OCI-M2 (cell line): ENCODE results near the gene CCDC13.
A peak's percentile ranks its signal among the peaks of the same experiment; 100 is the strongest.

Experiments
- DNase-seq: peaks from one replicate; lab custom pipeline; 2025; ENCODE audit not compliant: unreplicated experiment; lab: John Stamatoyannopoulos, UW

The CCDC13 gene

DNA sequence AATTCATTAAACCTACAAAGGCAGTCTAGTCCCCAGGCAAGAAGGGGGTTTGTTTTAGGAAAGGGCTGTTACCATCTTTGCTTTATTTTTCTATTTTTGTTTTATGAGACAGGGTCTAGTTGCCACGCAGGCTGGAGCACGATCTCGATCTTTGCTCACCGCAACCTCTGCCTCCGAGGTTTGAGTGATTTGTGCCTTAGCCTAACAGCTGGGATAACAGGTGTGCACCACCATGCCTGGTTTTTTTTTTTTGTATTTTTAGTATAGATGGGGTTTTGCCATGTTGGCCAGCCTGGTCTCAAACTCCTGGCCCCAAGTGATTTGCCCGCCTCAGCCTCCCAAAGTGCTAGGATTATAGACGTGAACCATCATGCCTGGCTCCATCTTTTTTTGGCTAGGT, 26.3 kb upstream of the CCDC13 start:
- DNase-seq = no peak

DNA sequence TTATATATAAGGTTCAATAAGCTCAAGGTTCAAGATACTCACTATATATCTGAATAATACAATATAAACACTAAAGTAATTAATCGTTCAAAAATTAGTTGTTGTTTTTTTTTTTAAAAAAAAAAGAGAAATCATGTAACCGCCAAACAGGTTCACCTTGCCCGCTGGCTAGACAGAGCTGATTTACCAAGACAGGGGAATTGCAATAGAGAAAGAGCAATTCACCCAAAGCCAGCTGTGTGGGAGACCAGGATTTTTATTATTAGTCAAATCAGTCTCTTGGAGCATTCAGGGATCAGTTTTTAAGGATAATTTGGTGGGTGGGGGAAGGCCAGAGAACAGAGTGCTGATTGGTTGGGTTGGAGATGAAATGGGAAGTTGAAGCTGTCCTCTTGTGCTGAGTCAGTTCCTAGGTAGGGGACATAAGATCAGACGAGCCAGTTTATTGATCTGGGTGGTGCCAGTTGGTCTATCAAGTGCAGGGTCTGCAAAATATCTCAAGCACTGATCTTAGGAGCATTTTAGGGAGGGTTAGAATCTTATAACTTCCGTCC, 23.4 kb upstream of the CCDC13 start:
- no peak for DNase-seq

DNA sequence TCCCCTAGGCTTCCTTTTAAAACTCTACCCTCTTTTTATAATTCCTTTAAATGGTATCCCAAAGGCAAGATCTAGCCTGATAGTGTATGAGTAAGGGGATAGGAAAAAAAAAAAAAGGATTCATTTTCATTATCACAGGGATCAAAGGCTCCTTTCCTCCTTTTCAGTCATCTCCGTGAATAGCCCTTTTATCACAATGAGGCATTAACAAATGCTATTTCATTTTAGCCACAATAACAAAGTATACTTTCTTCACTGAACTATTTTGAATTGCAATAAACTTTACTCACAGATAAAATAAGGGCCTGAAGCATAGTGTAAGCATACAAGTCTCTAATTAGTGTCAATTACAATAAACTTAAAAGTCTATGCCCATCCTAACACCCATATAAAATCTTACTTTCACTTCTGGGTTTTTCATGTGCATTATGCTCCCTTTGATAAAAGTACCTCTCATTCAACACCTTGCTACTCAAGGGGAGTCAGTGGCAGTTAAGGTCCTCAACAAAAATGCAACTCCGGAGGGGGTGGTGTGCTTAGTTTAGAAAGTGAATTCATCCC, 22.6 kb upstream of the CCDC13 start:
- DNase-seq = no peak

DNA sequence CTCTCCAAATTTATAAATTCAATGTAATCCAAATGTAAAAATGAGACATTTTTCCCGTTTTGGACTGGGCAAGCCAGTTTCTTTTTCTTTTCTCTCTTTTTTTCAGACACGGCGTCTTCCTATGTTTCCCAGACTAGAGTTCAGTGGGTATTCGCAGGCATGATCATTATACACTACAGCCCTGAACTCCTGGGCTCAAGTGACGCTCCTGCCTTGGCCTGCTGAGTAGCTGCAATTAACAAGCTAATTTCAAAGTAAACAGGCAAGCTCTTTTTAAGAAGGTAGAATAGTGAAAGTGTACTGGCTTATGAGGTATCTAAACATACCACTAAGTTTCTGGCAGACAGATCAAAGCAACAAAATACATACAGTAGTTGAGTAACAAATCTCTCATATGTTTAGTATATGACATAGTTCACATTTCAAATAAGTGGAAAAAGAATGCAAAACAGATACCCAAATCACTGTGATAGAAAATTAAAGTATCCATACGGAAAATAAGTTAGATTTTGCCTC, 17.7 kb upstream of the CCDC13 start:
- no peak for DNase-seq

DNA sequence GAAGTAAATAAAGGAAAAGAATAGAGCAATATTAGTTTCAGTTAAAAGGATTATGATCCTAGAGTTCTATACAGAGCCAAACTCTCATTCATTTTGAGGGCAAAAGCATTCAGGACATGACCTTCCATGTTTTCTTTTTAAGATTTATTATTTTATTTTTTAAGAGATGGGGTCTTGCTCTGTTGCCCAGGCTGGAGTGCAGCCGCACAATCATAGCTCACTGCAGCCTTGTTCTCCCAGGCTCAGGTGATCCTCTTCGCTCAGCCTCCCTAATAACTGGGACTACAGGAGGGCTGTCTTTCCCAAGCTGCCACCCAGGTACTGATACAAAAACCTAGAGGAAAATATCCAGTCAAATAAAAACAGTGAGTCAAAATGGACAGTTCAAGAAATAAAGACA, 13.6 kb upstream of the CCDC13 start:
- DNase-seq = no peak

DNA sequence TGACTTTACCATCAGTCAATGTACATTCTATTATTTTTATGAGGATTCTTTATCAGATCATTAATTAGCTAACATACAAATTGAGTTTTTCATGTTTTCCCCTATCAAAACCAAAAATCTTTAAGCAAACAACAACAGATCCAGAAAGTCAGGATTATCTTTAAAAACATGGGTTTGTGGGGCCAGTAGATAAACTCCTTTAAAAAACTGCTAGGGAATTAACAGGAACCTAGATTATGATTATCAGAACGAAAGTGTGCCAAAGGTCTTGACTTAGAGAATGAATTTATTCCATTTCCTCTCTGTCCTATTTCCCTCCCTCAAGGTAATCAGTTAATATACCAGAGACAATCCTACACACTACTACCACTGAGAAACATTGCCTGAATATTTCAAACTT, 13.2 kb upstream of the CCDC13 start:
- no peak for DNase-seq

DNA sequence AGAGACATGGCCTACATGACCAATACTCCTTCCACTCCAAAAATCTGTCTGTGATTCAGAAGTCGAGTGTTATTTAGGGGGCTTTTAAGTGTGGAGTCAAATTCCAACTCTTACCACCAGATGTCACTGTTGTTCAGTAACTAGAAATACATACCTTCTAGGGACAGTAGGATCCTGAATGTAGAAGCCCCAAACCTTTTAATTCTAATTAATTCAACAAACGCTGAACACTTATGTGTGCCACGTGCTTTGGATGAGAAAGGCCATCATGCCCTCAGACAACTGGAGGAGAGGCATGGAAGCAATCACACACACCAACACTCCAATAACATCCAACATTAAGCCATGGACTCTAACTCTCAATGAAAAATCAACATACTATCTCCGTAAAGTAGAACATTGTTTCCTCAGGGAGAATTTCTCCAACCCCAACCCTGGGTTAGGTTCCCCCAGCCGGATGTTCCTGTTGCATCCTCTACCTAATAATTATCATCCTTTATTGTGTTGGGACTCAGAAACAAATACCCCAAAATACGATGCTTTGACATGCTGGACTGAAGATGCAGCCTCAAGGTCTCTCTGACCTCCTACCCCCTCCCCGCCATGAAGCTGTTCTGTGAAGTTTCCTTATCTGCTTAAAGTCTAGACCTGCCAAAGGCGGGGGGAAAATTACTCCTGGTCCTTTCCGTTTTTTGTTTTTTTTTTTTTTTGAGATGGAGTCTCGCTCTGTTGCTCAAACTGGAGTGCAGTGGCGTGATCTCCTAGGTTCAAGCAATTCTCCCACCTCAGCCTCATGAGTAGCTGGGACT, 8.0 kb upstream of the CCDC13 start:
- peak; percentile 36 for DNase-seq

DNA sequence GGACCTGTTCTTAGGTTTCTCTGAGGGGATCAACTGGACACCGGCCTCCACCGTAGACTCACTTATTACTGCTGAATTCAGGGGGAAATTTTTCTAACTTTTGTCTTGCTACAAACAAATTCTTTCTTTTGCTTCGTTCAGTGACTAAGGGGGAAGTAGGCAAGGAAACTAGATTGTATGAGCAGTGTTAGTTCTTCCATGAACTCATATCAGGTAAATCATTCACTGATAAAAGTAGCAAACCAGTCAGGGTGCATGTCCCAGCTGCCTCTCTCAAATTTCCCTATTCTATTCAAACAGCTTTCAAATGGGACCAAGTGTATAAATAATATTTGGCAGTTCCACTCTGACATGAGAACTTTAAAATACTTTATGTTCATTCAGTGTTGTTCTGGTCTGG, 7.3 kb upstream of the CCDC13 start:
- DNase-seq = no peak

DNA sequence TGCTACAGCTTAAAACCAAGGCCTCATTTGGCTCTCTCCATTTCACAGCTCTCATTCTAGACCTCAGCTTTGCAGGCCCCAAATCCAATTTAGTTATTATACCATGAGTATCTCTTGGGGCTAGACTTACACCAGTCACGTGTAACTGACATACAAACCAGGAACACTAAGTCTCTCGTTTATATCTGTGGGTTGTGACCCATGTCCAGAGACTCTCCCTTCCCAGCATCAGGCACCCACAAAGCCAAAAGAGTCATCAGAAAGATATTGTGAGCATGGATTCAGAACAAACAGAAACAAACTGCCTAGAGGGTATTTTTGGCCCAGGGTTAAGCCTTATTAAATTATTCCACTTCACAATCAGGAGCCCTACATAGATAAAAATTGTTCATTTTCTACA, 5.6 kb upstream of the CCDC13 start:
- no peak for DNase-seq

DNA sequence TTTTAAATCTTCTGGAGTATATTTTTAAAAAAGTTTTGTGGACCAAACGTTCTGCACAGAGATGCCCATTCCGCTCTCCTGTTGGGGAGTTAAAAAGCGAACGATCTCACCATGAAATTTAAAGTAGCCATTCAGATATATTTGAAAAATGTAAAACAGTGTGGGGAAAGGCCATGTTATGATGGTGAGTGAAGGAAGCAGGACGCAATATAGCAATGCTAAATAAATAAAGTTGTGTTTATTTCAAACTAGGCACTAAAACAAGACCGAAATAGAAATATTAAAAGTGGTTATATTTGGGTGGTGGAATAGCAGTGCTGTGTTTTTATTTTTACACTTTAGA, 327 bp upstream of the CCDC13 start:
- DNase-seq = no peak

DNA sequence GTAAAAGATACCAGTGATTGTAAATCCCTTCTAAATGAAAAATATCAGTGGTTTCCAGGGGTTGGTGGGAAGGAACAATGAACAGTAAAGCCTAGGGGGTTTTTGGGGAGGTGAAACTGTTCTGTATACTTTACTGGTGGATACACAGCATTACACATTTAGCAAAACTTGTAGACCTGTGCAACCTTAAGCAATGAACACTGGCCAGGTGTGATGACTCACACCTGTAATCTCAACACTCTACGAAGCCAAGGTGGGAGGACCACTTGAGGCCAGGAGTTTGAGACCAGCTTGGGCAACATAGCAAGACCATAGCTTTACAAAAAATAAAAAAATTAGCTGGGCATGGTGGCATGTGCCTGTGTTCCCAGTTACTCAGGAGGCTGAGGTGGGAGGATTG, 1.8 kb downstream of the CCDC13 start:
- DNase-seq = no peak

DNA sequence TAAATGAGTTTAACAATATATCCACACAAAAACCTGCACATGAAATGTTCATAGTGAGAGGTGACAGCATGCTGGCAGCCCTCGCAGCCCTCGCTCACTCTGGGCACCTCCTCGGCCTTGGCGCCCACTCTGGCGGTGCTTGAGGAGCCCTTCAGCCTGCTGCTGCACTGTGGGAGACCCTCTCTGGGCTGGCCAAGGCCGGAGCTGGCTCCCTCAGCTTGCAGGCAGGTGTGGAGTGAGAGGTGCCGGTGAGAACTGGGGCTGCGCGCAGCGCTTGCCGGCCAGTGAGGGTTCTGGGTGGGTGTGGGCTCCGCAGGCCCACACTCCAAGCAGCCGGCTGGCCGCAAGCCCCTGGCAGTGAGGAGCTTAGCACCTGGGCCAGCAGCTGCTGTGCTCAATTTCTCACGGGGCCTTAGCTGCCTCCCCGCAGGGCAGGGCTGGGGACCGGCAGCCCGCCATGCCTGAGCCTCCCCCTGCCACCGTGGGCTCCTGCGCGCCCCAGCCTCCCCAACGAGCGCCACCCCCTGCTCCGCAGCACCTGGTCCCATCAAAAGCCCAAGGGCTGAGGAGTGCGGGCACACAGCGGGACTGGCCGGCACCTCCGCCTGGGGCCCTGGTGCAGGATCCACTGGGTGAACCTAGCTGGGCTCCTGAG, 3.4 kb downstream of the CCDC13 start:
- no peak for DNase-seq

DNA sequence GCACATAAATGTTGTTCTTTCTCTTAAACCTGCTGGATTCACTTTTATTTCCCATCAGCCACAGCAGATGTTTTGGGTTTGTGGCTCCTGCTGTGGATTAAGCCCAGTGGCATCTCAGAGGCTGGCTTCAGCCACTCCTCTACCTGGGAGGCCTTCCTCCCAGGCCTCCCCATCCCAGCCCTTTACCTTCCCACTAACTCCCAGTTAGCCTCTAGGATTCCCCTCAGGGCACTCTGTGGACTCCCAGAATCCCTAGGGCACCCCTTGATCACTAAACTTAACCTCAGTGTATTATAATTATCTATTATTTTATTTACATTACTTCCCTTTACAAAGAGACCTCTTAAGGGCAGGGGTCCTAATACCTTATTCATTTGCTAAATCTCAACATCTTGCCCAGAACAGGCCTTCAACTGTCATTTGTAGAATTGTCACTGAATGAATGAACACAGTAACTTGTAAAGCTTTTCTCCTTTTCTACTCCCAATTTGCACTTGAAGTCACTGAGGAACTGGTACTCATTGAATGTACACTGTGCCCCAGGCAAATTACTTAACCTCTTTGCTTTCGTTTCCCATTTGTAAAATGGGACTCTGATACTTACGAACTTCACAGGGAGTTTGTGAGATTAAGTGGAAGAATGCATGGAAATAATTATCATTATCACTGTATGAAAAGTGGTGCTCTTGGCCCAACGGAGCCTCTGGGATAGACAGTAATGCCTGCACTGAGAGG, 8.3 kb downstream of the CCDC13 start:
- DNase-seq = no peak

DNA sequence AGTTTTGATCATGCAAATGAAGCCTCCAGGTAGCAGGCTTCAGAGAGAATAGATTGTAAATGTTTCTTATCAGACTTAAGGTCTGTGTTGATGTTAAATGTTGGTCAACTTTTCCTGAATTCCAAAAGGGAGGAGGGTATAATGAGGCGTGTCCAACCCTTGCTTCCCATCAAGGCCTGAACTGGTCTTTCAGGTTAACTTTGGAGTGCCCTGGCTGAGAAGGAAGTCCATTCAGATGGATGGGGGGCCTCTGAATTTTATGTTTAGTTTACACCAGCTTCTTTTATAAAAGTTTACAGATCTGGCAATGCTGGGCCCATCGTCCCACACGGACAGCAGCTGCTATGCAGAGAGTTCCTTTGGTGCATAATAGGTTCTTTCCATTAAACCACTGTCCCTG, 8.9 kb downstream of the CCDC13 start:
- DNase-seq = no peak

DNA sequence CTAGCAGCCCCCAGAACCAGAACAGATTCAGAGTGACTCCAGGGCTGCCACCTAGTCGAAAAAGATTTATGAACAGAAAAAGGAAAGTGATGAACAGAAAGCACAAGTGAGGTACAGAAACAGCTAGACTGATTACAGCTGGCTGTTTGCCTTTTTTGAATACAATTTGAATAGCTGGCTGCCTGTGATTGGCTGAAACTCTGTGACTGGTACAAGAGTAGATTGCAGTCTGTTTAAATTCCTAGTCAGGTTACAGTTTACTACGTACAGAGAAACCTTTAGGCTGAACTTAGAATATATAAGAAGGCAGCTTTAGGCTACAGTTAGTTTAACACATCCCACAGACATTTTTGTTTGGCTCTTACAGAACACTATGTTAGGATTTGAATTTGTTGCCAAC, 10.0 kb downstream of the CCDC13 start:
- no peak for DNase-seq

DNA sequence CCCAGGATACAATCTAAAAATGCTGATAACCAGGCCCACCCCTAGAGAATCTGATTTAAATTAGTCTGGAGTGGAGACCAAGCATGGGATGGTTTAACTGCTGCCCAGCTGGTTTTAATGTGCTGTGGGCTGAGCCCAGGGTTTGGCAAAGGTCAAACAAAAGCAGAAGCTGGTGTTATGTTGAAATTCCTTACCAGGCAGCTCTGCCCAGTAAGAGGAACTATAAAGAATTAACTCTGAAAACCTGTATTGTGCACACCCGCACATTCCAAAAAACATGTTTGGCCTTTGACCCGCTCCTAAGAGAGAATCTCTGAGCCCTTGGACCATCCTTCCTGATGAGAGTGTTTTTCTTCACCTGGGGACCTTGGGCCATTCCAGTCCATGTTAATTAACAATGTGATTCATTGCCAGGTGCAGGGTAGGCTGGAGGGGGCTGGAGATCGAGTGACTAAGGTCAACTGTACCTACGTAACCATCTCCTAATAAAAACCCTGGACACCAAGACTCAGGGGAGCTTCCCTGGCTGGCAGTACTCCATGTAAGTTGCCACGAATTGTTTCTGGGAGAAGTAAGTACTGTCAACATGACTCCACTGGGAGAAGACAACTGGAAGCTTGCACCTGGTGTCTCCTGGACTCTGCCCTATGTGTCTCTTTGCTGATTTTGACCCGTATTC, 10.9 kb downstream of the CCDC13 start:
- no peak for DNase-seq

DNA sequence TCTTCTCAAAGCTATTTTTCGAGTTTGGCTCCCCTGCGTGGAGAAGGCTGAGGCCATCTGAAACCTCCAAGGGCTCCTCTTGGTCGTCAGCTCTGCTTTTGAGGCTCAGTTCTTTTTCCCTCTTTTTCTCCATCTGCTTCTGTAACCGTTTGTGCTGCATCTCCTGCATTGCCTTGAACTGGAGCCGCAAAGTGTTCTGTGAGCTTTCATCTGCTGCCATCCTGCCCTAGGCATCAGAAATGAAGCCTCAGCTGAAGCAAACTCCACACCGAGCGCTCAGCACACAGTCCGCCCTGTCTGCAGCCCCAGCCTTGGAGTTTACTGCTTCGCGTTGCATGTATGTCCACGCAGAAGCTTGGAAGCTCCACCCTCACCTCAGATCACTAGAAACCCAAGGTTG, 14.9 kb downstream of the CCDC13 start:
- no peak for DNase-seq

DNA sequence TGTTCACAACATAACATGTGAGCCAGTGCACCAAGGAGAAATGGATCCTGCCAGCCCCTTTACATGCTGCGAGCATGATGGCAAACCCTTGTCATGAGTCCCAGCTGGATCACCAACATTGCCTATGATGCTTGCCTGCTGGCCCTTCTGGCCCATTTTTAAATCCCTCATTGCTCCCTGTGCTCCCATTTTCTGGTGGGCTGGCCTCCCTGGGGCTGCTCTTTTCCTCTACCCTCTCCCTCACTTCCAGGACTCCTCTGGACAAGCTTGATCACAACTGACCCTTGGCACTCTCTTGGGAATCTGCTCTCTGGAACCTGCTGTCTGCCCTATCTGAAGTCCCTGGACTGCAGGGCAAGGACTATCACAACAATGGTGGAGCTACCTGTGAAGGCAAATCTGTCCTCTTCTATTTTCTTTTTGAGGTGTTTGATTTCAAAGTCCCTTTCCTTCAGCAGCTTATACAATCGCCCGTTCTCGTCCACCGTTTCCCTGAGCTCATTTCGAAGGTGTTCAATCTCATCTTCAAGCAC, 16.3 kb downstream of the CCDC13 start:
- DNase-seq = no peak

DNA sequence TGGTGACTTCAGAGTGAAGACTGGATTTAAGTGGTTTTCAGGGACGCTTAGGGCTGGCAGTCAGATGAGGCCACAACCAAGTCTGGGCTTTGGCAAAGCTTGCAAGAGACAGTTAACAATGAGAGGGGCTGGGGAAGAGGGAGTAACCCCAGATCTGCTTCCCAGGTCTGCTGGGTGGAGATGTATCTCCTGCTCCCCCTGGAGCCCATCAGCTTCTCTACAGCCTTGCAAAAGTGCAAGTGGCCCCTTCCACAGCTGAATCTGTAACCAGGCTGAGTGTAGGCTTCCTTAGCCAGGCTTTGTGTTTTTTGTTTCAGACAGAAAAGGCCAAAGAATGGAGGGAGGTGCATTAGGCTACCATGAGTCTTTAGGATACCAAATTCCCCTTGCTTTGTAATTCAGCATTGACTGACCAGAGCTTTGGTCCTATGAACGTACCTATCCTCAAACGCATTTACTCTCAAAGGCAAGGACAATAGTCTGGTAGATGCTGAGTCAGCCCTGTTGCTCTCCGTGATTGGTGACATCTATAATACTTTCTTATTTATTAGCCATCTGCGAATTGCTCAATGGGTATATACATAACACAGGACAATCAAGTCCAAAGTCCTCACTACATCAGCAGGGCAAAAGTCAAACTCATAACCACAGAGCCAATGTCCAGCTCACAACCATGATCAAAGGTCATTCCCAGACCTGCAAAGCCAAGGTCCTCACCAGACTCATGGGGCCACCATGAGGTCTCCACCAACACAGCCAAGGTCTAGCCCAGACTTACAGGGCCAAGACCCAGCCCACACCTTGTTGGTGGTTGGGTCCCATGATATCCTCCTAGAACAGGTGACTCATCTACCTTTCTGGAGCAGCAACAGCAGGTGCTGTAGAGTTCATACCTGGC, 17.1 kb downstream of the CCDC13 start:
- DNase-seq = no peak

DNA sequence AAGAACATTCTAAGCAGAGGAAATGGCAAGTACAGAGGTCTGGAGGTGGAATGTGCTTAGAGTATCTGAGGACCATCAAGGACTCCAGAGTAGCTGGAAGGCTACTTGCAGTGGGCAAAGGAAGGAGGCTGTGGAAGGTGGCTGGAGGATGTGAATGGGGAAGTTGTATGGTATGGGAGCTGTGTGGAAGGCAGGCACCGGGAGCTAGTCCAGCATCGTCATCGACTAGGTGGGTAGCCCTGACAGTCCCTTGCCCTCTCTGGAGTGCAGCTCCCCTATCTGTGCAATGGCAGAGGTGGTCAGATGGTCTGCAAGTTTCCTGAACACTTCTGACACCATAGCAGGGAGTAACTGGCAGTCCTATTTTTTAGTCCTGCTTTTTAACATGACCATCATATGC, 19.3 kb downstream of the CCDC13 start:
- DNase-seq = no peak
